ENCODE data around the gene PRELID3B.

The PRELID3B gene

DNA sequence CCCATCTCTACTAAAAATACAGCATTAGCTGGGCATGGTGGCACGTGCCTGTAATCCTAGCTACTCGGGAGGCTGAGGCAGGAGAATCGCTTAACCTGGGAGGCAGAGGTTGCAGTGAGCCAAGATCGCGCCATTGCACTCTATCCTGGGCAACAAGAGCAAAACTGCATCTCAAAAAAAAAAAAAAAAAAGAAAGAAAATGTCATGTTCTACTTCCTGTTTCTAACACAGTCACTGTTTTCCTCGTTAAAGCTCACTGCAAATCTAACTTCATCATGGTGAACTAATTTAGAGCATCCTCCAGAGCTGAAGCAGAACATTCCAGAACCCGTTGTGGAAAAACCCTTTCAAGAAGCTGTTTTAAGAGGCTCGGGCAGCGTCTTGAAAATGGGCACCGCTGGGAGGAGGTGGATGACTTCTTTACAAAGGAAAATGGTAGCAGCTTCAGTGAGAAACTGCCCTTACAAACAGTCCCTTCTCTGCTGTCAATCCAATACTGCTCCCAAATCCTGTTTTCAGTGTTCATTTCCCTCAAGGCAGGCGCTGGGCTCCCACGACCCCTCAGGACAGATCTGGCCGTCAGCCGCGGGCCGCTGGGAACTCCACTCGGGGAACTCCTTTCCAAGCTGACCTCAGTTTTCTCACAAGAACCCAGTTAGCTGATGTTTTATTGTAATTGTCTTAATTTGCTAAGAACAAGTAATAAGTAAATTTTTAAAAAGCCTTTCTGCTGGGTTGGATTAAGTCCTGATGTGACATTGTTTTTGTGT is 48.0 kb downstream of the PRELID3B start:
- no peak for DNase-seq (ENCODE audit: low read depth, low spot score)

DNA sequence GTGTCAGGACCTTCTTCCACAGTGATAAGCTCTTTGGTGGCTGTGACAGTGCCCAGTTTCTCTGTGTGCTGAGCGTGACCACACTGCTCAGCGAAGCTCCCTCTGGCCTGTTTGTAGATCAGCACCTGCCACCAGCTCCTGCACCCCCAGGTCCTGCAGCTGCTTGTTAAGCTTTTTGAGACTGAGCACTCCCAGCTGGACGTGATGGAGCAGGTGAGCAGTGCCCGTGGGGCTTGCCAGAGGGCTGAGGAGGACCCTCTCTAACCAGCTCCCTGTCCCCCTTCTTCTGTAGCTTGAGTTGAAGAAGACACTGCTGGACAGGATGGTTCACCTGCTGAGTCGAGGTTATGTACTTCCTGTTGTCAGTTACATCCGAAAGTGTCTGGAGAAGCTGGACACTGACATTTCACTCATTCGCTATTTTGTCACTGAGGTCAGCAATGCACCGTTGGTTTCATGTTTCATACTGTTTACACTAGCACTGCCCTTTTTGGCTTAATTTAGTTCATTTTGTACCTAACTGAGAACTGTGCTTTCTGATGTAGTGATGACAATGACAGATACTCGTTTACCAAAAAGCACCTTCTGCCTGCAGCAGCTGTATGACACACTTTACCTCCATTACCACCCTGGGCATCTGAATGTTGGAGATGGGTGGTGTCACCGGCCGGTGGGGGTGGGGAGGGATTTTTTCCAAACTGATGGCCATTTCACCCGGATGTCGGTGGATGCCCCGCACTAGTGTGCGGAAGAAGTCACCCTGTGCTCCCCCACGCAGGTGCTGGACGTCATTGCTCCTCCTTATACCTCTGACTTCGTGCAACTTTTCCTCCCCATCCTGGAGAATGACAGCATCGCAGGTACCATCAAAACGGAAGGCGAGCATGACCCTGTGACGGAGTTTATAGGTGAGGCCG is 49.0 kb downstream of the PRELID3B start:
- DNase-seq (ENCODE audit: low read depth, low spot score): no peak

- no peak for DNase-seq (ENCODE audit: low read depth, low spot score)
Measured at GRCh38 chr20:58992911-58993310, 49.7 kb downstream of the PRELID3B start.

- no peak for DNase-seq (ENCODE audit: low read depth, low spot score)
Measured at GRCh38 chr20:58991715-58992114, 50.9 kb downstream of the PRELID3B start.

- no peak for DNase-seq (ENCODE audit: low read depth, low spot score)
Measured at GRCh38 chr20:58990651-58991445, 51.7 kb downstream of the PRELID3B start.

- no peak for DNase-seq (ENCODE audit: low read depth, low spot score)
Measured at GRCh38 chr20:58989196-58989595, 53.4 kb downstream of the PRELID3B start.

DNA sequence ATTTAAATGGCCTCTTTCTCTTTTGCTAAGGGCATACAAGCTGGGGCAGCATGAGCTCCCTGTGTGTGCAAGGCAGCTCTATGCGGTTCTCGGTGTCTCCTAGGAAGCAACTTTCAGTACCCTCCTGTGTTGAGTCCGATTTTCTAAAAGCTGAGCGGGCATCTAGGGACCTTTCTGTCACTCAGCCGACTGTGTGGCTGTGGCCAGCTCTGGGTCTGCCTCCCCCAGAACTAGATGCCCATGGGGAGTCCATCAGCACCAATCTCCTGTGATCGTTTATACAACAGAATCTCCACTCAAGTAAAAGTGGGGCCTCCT is 54.1 kb downstream of the PRELID3B start:
- DNase-seq (ENCODE audit: low read depth, low spot score): no peak

DNA sequence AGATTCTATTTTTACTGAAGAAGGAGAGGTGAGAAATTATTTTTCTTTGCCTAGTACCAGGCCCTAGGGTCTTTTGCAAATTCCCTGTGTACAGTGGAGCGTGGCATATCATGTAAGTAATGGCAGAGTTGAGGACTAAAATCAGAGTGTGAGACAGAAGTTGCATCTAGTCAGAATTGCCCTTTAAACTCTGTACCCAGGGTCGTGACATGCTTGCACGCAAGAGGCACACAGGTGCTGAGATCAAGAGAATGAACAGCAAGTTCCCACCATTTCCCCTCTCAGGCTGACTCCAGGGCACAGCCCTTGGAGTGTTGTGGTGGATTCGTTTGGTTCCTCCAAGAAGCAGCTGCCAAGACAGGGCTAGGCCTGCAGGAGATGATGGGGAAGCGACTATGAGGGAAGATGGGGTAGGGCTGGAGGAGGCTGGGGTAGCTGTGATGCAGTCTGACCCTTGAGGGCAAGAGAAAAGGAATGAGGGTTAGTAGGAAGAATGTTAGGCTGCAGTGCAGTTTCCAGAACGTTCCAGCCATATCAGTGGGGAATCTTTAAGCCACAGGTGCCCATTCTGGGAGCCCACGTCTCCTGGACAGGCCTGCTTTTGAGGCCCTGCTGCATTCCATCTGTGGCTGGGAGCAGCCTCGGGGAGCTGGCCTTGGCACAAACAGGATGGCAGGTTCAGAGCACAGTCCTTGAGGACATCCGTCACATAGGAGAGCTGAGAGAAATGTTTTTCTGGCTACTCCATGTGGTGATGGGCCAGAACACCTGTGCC is 54.6 kb downstream of the PRELID3B start:
- DNase-seq (ENCODE audit: low read depth, low spot score): no peak

DNA sequence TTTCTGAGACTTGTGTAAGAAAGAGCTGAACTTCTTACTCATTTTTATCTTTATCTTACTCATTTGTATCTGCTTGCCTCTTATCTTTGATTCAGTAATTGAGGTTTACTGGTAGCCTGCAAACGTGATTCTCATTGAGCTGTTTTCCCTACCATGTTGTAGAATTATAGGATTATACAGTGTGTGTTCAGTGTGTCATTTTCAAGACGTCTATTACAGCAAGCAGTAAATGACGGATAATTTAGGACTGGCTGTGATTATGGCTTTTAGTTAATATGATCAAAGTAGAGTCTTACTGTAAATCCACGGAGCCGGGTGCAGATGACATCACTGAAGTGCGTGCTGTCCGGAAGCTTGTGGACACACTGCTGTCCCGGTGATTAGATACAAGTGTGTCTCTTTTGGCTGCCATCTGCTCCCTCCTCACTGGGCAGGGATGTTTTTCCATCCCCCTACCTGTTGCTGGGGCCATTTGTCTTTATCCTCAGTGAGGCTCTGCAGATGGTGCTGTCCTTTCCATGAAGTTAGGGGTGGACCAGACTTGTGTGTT is 55.5 kb downstream of the PRELID3B start:
- DNase-seq (ENCODE audit: low read depth, low spot score): no peak

DNA sequence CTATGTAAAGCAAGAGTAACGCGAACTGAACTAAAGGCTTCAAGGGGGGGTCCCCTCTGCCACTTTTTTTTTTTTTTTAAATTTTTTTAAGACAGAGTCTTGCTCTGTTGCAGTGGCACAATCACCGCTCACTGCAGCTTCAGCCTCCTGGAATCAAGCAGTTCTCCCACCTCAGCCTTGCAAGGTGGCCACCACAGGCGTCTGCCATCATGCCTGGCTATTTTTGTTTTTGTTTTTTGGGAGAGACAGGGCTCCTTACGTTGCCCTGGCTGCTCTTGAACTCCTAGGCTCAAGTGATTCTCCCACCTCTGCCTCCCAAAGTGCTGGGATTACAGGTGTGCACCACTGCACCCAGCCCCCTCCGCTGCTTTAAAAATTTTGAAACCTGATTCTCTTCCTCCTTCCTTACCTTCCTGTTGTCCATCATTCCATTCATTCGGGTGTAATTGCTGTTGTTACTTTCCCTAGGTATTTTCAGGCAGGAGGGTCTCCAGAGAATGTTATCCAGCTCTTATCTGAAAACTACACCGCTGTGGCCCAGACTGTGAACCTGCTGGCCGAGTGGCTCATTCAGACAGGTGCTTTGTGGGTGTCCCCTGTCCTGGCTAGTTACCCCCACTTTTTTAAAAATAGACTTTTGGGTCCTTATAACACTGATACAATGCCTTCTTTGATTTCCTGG is 56.2 kb downstream of the PRELID3B start:
- DNase-seq (ENCODE audit: low read depth, low spot score): no peak

- no peak for DNase-seq (ENCODE audit: low read depth, low spot score)
Measured at GRCh38 chr20:58985656-58986055, 56.9 kb downstream of the PRELID3B start.

GRCh38 chr20:58984691-58985090 is 57.9 kb downstream of the PRELID3B start:
- no peak for DNase-seq (ENCODE audit: low read depth, low spot score)

Measured in activated CD4-positive, CD25-positive, alpha-beta regulatory T cell treated with anti-CD3 and anti-CD28 coated beads, Interleukin-2, amount 50 U/mL, for 16 hours (primary cell).